ENCODE data around the gene PEMT. TPM values are rescaled to one million over a fixed set of nuclear protein-coding genes. Genes with fewer than 3 reads are reported as not detected.
A peak's percentile ranks its signal among the peaks of the same experiment; 100 is the strongest.

The PEMT gene
- total RNA-seq, 1 experiment from 2014 or later, result 53.1 TPM

DNA sequence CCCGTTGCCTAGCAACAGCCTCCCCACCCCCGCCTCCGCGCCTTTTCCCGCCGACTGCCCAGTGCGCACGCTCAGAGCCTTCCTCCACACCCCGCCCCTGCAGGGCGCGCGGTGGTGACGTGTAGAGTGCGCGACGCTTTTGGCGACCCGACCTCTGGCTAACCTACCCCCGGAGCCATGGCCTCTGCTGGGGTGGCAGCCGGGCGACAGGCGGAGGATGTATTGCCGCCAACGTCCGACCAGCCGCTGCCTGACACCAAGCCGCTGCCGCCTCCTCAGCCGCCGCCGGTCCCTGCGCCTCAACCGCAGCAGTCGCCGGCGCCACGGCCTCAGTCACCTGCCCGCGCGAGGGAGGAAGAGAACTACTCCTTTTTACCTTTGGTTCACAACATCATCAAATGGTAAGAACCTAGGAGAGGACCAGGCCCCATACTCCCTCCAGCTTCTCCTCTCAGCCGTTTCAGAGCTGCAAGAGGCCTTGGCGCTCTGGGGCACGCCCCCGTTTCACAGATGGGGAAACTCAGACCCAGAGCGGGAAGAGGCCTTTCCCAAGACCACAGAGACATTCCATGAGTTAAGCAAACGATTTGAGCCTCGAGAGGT is 114.5 kb downstream of the PEMT start, which contains the start of gene MED9:
Gene MED9, plus strand, starts transcription at position 136 of the 603 bp plus-strand sequence. Its CDS starts 42 bp downstream, at position 178.
- H3K4me3 Mint-ChIP-seq, result peak within 1 kb of the TSS; percentile 98
- peak; percentile 95 for ATAC-seq
- H3K36me3 Mint-ChIP-seq, result peaks cover 1% of the 10 kb centered on the region; the same call in 1 of the 2 replicates
- DNase-seq (ENCODE audit: low spot score), result peak; percentile 95
- H3K27me3 Mint-ChIP-seq (ENCODE audit: low read depth), result peaks cover 8% of the 10 kb centered on the region; the same call in 1 of the 2 replicates
- ChIA-PET CTCF (no interaction called here), POLR2A (interaction anchor here (0.7 kb wide), 1 partner anchor 530 kb away, joined by 3 read pairs; no protein-coding TSS in a partner anchor)
- H3K9me3 Mint-ChIP-seq, result no peaks in the 10 kb centered on the region
- peaks cover 17% of the 10 kb centered on the region for H3K4me1 Mint-ChIP-seq
- peak within 1 kb of the TSS; percentile 98 for H3K27ac Mint-ChIP-seq
- TF ChIP-seq NR3C1 (CRISPR knock-in tag; conservative IDR thresholded peaks at IDR 0.05; ENCODE audit: low read depth), result no peak
- TF ChIP-seq NFYB (CRISPR knock-in tag; conservative IDR thresholded peaks at IDR 0.05; ENCODE audit: low read depth), result no peak
- TF ChIP-seq, protein P1, sequence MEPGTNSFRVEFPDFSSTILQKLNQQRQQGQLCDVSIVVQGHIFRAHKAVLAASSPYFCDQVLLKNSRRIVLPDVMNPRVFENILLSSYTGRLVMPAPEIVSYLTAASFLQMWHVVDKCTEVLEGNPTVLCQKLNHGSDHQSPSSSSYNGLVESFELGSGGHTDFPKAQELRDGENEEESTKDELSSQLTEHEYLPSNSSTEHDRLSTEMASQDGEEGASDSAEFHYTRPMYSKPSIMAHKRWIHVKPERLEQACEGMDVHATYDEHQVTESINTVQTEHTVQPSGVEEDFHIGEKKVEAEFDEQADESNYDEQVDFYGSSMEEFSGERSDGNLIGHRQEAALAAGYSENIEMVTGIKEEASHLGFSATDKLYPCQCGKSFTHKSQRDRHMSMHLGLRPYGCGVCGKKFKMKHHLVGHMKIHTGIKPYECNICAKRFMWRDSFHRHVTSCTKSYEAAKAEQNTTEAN (CRISPR knock-in tag; IDR thresholded peaks at IDR 0.05), result peak; percentile 62; the same call in 1 of the 2 replicates
- TF ChIP-seq CBFB (CRISPR knock-in tag; IDR thresholded peaks at IDR 0.05; ENCODE audit: low read depth), result no peak
- TF ChIP-seq CREB1 (CRISPR knock-in tag; IDR thresholded peaks at IDR 0.05), result peak; percentile 93
- no peak for TF ChIP-seq ZNF263 (CRISPR knock-in tag; IDR thresholded peaks at IDR 0.05; ENCODE audit: low read depth)
- TF ChIP-seq, protein P2, sequence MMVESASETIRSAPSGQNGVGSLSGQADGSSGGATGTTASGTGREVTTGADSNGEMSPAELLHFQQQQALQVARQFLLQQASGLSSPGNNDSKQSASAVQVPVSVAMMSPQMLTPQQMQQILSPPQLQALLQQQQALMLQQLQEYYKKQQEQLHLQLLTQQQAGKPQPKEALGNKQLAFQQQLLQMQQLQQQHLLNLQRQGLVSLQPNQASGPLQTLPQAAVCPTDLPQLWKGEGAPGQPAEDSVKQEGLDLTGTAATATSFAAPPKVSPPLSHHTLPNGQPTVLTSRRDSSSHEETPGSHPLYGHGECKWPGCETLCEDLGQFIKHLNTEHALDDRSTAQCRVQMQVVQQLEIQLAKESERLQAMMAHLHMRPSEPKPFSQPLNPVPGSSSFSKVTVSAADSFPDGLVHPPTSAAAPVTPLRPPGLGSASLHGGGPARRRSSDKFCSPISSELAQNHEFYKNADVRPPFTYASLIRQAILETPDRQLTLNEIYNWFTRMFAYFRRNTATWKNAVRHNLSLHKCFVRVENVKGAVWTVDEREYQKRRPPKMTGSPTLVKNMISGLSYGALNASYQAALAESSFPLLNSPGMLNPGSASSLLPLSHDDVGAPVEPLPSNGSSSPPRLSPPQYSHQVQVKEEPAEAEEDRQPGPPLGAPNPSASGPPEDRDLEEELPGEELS (CRISPR knock-in tag; IDR thresholded peaks at IDR 0.05), result peak; percentile 34; the same call in 1 of the 2 replicates
- no peak for TF ChIP-seq IRF2 (CRISPR knock-in tag; IDR thresholded peaks at IDR 0.05; ENCODE audit: borderline replicate concordance, low read depth)
- TF ChIP-seq, protein P3, sequence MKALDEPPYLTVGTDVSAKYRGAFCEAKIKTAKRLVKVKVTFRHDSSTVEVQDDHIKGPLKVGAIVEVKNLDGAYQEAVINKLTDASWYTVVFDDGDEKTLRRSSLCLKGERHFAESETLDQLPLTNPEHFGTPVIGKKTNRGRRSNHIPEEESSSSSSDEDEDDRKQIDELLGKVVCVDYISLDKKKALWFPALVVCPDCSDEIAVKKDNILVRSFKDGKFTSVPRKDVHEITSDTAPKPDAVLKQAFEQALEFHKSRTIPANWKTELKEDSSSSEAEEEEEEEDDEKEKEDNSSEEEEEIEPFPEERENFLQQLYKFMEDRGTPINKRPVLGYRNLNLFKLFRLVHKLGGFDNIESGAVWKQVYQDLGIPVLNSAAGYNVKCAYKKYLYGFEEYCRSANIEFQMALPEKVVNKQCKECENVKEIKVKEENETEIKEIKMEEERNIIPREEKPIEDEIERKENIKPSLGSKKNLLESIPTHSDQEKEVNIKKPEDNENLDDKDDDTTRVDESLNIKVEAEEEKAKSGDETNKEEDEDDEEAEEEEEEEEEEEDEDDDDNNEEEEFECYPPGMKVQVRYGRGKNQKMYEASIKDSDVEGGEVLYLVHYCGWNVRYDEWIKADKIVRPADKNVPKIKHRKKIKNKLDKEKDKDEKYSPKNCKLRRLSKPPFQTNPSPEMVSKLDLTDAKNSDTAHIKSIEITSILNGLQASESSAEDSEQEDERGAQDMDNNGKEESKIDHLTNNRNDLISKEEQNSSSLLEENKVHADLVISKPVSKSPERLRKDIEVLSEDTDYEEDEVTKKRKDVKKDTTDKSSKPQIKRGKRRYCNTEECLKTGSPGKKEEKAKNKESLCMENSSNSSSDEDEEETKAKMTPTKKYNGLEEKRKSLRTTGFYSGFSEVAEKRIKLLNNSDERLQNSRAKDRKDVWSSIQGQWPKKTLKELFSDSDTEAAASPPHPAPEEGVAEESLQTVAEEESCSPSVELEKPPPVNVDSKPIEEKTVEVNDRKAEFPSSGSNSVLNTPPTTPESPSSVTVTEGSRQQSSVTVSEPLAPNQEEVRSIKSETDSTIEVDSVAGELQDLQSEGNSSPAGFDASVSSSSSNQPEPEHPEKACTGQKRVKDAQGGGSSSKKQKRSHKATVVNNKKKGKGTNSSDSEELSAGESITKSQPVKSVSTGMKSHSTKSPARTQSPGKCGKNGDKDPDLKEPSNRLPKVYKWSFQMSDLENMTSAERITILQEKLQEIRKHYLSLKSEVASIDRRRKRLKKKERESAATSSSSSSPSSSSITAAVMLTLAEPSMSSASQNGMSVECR (CRISPR knock-in tag; IDR thresholded peaks at IDR 0.05; ENCODE audit: borderline replicate concordance), result peak; percentile 62; the same call in 1 of the 2 replicates
- TF ChIP-seq ATF1 (CRISPR knock-in tag; IDR thresholded peaks at IDR 0.05), result no peak; the same call in 1 of the 2 replicates
- TF ChIP-seq, protein P4, sequence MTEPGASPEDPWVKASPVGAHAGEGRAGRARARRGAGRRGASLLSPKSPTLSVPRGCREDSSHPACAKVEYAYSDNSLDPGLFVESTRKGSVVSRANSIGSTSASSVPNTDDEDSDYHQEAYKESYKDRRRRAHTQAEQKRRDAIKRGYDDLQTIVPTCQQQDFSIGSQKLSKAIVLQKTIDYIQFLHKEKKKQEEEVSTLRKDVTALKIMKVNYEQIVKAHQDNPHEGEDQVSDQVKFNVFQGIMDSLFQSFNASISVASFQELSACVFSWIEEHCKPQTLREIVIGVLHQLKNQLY (CRISPR knock-in tag; IDR thresholded peaks at IDR 0.05), result no peak
- TF ChIP-seq ZNF138 (CRISPR knock-in tag; conservative IDR thresholded peaks at IDR 0.05), result no peak
- TF ChIP-seq CREM (CRISPR knock-in tag; IDR thresholded peaks at IDR 0.05), result peak; percentile 98
- TF ChIP-seq, protein P5, sequence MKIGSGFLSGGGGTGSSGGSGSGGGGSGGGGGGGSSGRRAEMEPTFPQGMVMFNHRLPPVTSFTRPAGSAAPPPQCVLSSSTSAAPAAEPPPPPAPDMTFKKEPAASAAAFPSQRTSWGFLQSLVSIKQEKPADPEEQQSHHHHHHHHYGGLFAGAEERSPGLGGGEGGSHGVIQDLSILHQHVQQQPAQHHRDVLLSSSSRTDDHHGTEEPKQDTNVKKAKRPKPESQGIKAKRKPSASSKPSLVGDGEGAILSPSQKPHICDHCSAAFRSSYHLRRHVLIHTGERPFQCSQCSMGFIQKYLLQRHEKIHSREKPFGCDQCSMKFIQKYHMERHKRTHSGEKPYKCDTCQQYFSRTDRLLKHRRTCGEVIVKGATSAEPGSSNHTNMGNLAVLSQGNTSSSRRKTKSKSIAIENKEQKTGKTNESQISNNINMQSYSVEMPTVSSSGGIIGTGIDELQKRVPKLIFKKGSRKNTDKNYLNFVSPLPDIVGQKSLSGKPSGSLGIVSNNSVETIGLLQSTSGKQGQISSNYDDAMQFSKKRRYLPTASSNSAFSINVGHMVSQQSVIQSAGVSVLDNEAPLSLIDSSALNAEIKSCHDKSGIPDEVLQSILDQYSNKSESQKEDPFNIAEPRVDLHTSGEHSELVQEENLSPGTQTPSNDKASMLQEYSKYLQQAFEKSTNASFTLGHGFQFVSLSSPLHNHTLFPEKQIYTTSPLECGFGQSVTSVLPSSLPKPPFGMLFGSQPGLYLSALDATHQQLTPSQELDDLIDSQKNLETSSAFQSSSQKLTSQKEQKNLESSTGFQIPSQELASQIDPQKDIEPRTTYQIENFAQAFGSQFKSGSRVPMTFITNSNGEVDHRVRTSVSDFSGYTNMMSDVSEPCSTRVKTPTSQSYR (CRISPR knock-in tag; IDR thresholded peaks at IDR 0.05), result 0 out of 2 replicates have a peak, but pooled peaks have one; percentile 11
- no peak for TF ChIP-seq SOX15 (CRISPR knock-in tag; IDR thresholded peaks at IDR 0.05)
- TF ChIP-seq, protein P6, sequence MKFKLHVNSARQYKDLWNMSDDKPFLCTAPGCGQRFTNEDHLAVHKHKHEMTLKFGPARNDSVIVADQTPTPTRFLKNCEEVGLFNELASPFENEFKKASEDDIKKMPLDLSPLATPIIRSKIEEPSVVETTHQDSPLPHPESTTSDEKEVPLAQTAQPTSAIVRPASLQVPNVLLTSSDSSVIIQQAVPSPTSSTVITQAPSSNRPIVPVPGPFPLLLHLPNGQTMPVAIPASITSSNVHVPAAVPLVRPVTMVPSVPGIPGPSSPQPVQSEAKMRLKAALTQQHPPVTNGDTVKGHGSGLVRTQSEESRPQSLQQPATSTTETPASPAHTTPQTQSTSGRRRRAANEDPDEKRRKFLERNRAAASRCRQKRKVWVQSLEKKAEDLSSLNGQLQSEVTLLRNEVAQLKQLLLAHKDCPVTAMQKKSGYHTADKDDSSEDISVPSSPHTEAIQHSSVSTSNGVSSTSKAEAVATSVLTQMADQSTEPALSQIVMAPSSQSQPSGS (CRISPR knock-in tag; IDR thresholded peaks at IDR 0.05; ENCODE audit: borderline replicate concordance, low read depth), result no peak
- TF ChIP-seq, protein P7, sequence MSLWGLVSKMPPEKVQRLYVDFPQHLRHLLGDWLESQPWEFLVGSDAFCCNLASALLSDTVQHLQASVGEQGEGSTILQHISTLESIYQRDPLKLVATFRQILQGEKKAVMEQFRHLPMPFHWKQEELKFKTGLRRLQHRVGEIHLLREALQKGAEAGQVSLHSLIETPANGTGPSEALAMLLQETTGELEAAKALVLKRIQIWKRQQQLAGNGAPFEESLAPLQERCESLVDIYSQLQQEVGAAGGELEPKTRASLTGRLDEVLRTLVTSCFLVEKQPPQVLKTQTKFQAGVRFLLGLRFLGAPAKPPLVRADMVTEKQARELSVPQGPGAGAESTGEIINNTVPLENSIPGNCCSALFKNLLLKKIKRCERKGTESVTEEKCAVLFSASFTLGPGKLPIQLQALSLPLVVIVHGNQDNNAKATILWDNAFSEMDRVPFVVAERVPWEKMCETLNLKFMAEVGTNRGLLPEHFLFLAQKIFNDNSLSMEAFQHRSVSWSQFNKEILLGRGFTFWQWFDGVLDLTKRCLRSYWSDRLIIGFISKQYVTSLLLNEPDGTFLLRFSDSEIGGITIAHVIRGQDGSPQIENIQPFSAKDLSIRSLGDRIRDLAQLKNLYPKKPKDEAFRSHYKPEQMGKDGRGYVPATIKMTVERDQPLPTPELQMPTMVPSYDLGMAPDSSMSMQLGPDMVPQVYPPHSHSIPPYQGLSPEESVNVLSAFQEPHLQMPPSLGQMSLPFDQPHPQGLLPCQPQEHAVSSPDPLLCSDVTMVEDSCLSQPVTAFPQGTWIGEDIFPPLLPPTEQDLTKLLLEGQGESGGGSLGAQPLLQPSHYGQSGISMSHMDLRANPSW (CRISPR knock-in tag; conservative IDR thresholded peaks at IDR 0.05; ENCODE audit: low read depth), result no peak
- TF ChIP-seq, protein P8, sequence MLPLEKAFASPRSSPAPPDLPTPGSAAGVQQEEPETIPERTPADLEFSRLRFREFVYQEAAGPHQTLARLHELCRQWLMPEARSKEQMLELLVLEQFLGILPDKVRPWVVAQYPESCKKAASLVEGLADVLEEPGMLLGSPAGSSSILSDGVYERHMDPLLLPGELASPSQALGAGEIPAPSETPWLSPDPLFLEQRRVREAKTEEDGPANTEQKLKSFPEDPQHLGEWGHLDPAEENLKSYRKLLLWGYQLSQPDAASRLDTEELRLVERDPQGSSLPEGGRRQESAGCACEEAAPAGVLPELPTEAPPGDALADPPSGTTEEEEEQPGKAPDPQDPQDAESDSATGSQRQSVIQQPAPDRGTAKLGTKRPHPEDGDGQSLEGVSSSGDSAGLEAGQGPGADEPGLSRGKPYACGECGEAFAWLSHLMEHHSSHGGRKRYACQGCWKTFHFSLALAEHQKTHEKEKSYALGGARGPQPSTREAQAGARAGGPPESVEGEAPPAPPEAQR (CRISPR knock-in tag; IDR thresholded peaks at IDR 0.05), result no peak

Data from WTC11 (cell line).